PFSK-1 (cell line): ENCODE measurements around the gene SLC25A1.

Experiments
- FOXP2 ChIP-seq: optimal IDR thresholded peaks from 2 replicates; pipeline ENCODE3; 2011; ENCODE audit warnings: borderline replicate concordance, control low read depth, inconsistent platforms; ENCODE audit not compliant: insufficient read depth; ENCODE audit errors: extremely low read length, extremely low read depth
- POLR2AphosphoS5 ChIP-seq: IDR thresholded peaks from 2 replicates; pipeline ENCODE4 v1.6.1; 2012; ENCODE audit warnings: low read depth, mild to moderate bottlenecking, control low read depth, low read length, moderate library complexity
- SIN3A ChIP-seq: IDR thresholded peaks from 2 replicates; pipeline ENCODE4 v1.6.1; 2012; ENCODE audit warnings: mild to moderate bottlenecking, low read length, moderate library complexity, borderline replicate concordance; ENCODE audit not compliant: insufficient read depth
- TAF1 ChIP-seq: IDR thresholded peaks from 2 replicates; pipeline ENCODE4 v1.6.1; 2012; ENCODE audit warnings: low read length, control low read depth, borderline replicate concordance; ENCODE audit not compliant: insufficient read depth
- TF ChIP-seq, protein P1 (sequence below), 2 experiments: IDR thresholded peaks; 2 replicates each; pipeline versions ENCODE4 v1.6.1 to v1.8.0; 2011 to 2012; ENCODE audit warnings: low read depth in 2 of 2, low read length in 2 of 2, control low read depth in 1 of 2, inconsistent platforms in 1 of 2, mild to moderate bottlenecking in 1 of 2, moderate library complexity in 1 of 2; ENCODE audit not compliant: insufficient read depth in 1 of 2

SLC25A1 gene

DNA sequence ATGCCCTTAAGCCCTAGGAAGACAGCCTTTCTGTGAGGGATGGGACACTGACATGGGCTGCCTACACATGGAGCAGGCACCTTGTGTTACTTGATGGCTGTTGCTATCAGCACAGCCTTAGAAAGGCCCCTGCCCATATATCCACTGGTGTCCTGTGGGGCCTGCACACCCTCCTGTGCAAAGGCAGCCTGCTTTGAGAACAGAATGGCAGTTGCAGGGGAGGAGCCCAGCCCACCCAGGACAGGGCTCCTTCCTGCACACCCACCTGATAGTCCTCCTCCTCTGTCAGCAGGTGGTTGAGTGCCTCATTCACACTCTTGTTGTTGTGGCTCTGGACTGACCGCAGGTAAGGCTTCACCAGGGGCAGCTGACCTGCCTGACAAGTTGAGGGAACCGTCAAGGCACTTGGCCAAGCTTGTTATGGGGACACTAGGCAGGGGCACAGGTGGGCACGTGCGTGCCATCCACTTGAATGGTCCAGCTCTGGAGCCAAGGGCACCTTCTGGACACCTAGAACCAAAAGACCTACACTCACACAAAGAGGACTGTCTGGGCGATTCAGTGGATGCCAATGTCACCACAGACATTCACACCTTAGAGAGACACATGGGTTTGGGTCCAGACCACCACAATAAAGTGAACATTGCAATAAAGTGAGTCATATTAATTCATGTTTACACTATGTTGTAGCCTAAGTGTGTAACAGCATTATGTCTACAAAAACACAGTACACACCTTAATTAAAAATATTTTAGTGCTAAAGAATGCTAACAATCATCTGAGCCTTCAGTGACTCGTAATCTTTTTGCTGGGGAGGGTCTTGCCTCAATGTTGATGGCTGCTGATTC, 9.4 kb upstream of the SLC25A1 start:
- TF ChIP-seq SIN3A (no peak), FOXP2 (no peak), POLR2AphosphoS5 (no peak)
- TF ChIP-seq, protein P1, sequence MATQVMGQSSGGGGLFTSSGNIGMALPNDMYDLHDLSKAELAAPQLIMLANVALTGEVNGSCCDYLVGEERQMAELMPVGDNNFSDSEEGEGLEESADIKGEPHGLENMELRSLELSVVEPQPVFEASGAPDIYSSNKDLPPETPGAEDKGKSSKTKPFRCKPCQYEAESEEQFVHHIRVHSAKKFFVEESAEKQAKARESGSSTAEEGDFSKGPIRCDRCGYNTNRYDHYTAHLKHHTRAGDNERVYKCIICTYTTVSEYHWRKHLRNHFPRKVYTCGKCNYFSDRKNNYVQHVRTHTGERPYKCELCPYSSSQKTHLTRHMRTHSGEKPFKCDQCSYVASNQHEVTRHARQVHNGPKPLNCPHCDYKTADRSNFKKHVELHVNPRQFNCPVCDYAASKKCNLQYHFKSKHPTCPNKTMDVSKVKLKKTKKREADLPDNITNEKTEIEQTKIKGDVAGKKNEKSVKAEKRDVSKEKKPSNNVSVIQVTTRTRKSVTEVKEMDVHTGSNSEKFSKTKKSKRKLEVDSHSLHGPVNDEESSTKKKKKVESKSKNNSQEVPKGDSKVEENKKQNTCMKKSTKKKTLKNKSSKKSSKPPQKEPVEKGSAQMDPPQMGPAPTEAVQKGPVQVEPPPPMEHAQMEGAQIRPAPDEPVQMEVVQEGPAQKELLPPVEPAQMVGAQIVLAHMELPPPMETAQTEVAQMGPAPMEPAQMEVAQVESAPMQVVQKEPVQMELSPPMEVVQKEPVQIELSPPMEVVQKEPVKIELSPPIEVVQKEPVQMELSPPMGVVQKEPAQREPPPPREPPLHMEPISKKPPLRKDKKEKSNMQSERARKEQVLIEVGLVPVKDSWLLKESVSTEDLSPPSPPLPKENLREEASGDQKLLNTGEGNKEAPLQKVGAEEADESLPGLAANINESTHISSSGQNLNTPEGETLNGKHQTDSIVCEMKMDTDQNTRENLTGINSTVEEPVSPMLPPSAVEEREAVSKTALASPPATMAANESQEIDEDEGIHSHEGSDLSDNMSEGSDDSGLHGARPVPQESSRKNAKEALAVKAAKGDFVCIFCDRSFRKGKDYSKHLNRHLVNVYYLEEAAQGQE (IDR thresholded peaks at IDR 0.05; ENCODE audit: insufficient read depth in 1 of 2, low read depth in 2 of 2, low read length in 2 of 2) = no peak

DNA sequence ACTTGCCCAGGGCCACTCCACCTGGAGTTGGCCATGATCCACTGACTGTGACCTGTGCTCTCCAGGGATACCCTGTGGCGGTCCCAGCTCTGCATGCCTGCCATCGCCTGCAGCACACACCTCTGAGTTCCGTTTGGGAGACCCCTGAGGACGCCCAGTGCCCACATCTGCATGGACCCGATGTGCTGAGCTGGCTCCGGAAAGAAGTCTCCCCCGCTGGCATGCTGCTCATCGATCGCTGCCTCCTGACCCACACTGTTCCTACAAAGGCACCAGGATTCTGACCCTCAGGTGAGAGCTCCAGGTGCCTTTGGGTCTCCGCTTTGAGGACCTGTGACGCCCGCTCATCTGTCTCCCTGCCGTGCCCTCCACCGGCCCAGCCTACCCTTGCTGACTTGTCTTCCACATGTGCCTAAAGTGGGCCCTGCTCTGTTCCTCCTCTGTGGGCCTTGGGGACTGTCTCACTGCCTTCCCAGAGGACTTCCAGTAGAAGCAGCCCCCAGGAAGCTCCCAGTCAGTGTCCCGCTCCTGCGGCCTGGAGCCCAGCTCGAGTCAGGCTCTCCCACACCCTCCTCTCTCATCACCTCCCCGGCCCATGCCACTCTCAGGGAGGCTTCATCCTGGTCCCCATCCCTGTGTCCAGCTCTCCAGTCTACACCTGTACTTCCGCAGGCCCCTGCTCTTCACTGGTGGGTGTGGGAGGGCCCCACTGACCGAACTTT, 5.9 kb upstream of the SLC25A1 start:
- TF ChIP-seq, protein P1 (IDR thresholded peaks at IDR 0.05; ENCODE audit: insufficient read depth in 1 of 2, low read depth in 2 of 2, low read length in 2 of 2) = no peak
- TF ChIP-seq POLR2AphosphoS5 = no peak
- TF ChIP-seq SIN3A = no peak
- no peak for TF ChIP-seq TAF1
- no peak for TF ChIP-seq FOXP2

DNA sequence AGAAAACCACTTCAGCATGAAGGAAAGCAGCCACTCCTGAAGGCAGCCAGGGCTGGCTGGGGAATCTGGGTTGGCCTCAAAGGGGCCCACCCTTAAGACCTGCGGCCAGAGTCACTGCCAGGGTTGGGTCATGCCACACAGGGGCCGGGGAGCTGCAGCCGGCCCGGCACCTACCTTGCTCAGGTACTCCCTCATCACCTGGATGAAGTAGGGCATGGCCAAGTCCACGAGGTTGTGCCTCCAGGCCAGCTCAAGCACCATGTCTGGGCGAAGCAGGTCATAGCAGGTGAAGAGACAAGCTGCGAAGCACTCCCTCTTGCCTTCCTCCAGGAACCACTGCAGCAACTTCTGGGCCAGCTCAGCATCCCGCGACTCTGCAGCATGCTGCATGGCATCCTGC, 4.7 kb upstream of the SLC25A1 start:
- TF ChIP-seq, protein P1 (IDR thresholded peaks at IDR 0.05; ENCODE audit: insufficient read depth in 1 of 2, low read depth in 2 of 2, low read length in 2 of 2) = no peak
- no peak for TF ChIP-seq TAF1
- TF ChIP-seq POLR2AphosphoS5 = no peak
- TF ChIP-seq FOXP2 = no peak
- TF ChIP-seq SIN3A = no peak

DNA sequence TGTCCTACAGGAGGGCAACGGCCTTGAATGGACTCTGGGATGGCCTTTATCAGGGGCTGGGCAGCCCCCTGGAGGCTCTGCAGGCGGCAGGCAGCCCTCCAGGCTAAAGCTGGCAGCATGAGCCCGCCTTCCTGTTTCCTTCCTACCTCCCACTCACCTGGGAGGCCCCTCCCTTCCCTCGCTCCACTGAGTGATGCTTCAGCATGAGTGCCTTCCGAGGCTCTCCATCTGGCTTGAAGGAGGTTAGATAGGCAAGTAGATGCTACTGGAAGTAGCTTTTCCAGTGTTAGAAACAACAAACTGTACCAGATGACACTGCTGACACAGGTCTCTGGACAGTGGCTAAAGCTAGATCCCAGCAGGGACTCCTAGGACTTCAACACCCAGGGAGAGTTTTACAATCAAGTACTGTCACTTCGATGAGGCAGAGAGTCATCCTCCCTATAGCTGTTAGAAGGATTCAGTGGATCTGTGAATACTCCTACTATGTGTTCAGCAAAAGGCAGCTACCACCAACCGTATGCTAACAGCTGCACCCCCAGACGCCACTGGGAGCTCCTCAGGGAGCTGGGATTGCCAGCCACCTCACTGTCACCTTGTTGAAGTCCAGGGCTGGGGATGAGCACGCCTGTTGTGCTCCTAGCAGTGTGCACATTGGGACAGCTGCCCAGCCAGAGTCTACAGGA, 4.1 kb upstream of the SLC25A1 start:
- TF ChIP-seq POLR2AphosphoS5 (no peak), FOXP2 (no peak), TAF1 (no peak), SIN3A (no peak)
- TF ChIP-seq, protein P1 (IDR thresholded peaks at IDR 0.05; ENCODE audit: insufficient read depth in 1 of 2, low read depth in 2 of 2, low read length in 2 of 2) = no peak
